ENCODE results near the gene ZDHHC5.

Gene ZDHHC5

GRCh38 chr11:57637626-57638004, 30.3 kb upstream of the ZDHHC5 start:
- Histone ChIP-seq H3K14ac (ENCODE audit: low read length in 2 of 2) (peak overlapping the region in 1 of 2 experiments; percentile 14), H3K4me1 (ENCODE audit: control insufficient read depth, insufficient read depth, low read depth, low read length) (peaks cover 19% of the 10 kb centered on the region), H3K79me1 (replicated peaks; ENCODE audit: low read length, poor library complexity, severe bottlenecking) (peaks cover 9% of the 10 kb centered on the region), H2AFZ (ENCODE audit: low read depth, low read length) (peak overlapping the region; percentile 33), H3K36me3 (ENCODE audit: control insufficient read depth in 1 of 2, insufficient read depth in 2 of 2, low read depth in 1 of 2, low read length in 2 of 2) (no peaks in the 10 kb centered on the region), H4K91ac (ENCODE audit: low read length) (peak overlapping the region; percentile 71), H3K4me3 (ENCODE audit: insufficient read depth in 1 of 2, low read depth in 1 of 2, low read length in 2 of 2) (peak overlapping the region; percentile 49 to 97), H3K4ac (ENCODE audit: low read depth in 1 of 2, low read length in 2 of 2) (peak overlapping the region; percentile 9 to 52), H2BK15ac (ENCODE audit: low read depth, poor library complexity, severe bottlenecking) (peak overlapping the region; percentile 60), H3K27ac (ENCODE audit: low read length, poor library complexity, severe bottlenecking) (peak overlapping the region; percentile 9), H3K27me3 (ENCODE audit: control insufficient read depth in 1 of 2, insufficient read depth in 1 of 2, low read length in 2 of 2) (peaks cover 16 to 17% of the 10 kb centered on the region in 2 experiments), H3K9ac (ENCODE audit: low read length) (peak overlapping the region; percentile 95), H3K9me3 (ENCODE audit: control insufficient read depth, low read length) (no peaks in the 10 kb centered on the region), H2BK12ac (ENCODE audit: low read length in 2 of 2) (peak overlapping the region; percentile 59 to 64), H2AK5ac (ENCODE audit: low read length, severe bottlenecking) (peak overlapping the region; percentile 33), H2BK5ac (ENCODE audit: low read depth, low read length, poor library complexity, severe bottlenecking) (peak overlapping the region; percentile 14), H3K4me2 (ENCODE audit: low read length, poor library complexity, severe bottlenecking) (peak overlapping the region; percentile 68), H3K23ac (ENCODE audit: low read length in 2 of 2) (no peak overlapping the region), H2BK120ac (ENCODE audit: low read depth, low read length) (peak overlapping the region; percentile 75), H4K8ac (ENCODE audit: low read length) (peak overlapping the region; percentile 81), H3K18ac (ENCODE audit: low read depth in 1 of 2, low read length in 2 of 2) (peak overlapping the region; percentile 30 to 78)
- peak; percentile 18 for DNase-seq
- WGBS = 25% methylated on average over 13 of the region's 18 CpGs

DNA sequence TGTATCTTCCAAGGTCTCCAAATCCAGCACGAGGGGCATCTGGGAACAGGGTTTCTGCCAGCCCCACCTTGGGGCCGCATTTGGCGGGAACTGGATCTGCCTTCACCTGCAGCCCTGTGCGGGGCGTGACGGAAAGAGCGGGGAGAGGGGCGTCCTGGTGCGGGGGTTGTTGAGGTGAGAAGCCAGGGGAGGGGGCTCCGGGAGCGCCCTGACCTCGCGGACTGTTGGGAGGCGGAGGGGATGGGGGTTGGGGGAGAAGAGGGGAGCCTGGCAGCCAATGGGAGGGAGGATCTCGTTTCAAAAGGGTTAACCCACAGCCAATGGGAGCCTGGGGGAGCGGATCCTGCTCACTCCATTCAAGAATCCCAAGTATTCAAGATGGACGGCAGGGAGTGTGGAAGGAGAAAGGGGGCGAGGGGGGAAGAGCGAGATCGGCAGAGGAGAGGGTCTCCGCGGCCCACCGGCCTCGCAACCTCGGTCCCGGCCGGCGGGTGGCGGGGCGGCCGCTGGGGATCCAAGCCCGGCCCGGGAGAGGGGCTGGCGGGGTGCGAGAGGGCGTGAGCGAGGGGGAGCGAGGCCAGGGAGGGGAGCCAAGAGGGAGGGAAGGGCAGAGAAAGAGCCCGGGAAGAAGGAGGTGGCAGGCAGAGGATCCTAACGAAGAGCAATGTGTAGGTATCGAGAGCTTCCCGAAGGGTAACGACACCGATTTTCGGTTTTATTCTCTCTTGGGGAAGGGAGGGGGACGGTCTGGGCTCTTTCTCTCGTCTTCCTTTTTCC, 29.7 kb upstream of the ZDHHC5 start:
- Histone ChIP-seq H3K27ac (ENCODE audit: low read length, poor library complexity, severe bottlenecking) (peak overlapping the region; percentile 92), H2BK15ac (ENCODE audit: low read depth, poor library complexity, severe bottlenecking) (peak overlapping the region; percentile 97), H3K14ac (ENCODE audit: low read length in 2 of 2) (peak overlapping the region; percentile 76 to 89), H2AFZ (ENCODE audit: low read depth, low read length) (peak overlapping the region; percentile 33), H3K4ac (ENCODE audit: low read depth in 1 of 2, low read length in 2 of 2) (peak overlapping the region; percentile 98 to 99), H2BK12ac (ENCODE audit: low read length in 2 of 2) (peak overlapping the region; percentile 59 to 76), H3K27me3 (ENCODE audit: control insufficient read depth in 1 of 2, insufficient read depth in 1 of 2, low read length in 2 of 2) (peaks cover 13 to 17% of the 10 kb centered on the region in 2 experiments), H3K9me3 (ENCODE audit: control insufficient read depth, low read length) (no peaks in the 10 kb centered on the region), H3K4me2 (ENCODE audit: low read length, poor library complexity, severe bottlenecking) (peak overlapping the region; percentile 68), H2BK120ac (ENCODE audit: low read depth, low read length) (peak overlapping the region; percentile 98), H2AK5ac (ENCODE audit: low read length, severe bottlenecking) (peak overlapping the region; percentile 88), H3K4me3 (ENCODE audit: insufficient read depth in 1 of 2, low read depth in 1 of 2, low read length in 2 of 2) (peak overlapping the region; percentile 82 to 97), H3K4me1 (ENCODE audit: control insufficient read depth, insufficient read depth, low read depth, low read length) (peaks cover 22% of the 10 kb centered on the region), H3K36me3 (ENCODE audit: control insufficient read depth in 1 of 2, insufficient read depth in 2 of 2, low read depth in 1 of 2, low read length in 2 of 2) (no peaks in the 10 kb centered on the region), H4K8ac (ENCODE audit: low read length) (peak overlapping the region; percentile 89), H3K18ac (ENCODE audit: low read depth in 1 of 2, low read length in 2 of 2) (peak overlapping the region; percentile 73 to 99), H3K79me1 (replicated peaks; ENCODE audit: low read length, poor library complexity, severe bottlenecking) (peaks cover 10% of the 10 kb centered on the region), H4K91ac (ENCODE audit: low read length) (peak overlapping the region; percentile 99), H2BK5ac (ENCODE audit: low read depth, low read length, poor library complexity, severe bottlenecking) (peak overlapping the region; percentile 98), H3K23ac (ENCODE audit: low read length in 2 of 2) (peak overlapping the region in 1 of 2 experiments; percentile 62), H3K9ac (ENCODE audit: low read length) (peak overlapping the region; percentile 95)
- under 1% methylated on average over 40 of the region's 47 CpGs for WGBS
- peak; percentile 90 for DNase-seq

- Histone ChIP-seq H2AK5ac (ENCODE audit: low read length, severe bottlenecking) (peak overlapping the region; percentile 88), H3K36me3 (ENCODE audit: control insufficient read depth in 1 of 2, insufficient read depth in 2 of 2, low read depth in 1 of 2, low read length in 2 of 2) (no peaks in the 10 kb centered on the region), H3K9ac (ENCODE audit: low read length) (peak overlapping the region; percentile 95), H2BK5ac (ENCODE audit: low read depth, low read length, poor library complexity, severe bottlenecking) (peak overlapping the region; percentile 98), H3K4me1 (ENCODE audit: control insufficient read depth, insufficient read depth, low read depth, low read length) (peaks cover 23% of the 10 kb centered on the region), H3K14ac (ENCODE audit: low read length in 2 of 2) (peak overlapping the region; percentile 9 to 72), H2BK15ac (ENCODE audit: low read depth, poor library complexity, severe bottlenecking) (peak overlapping the region; percentile 97), H3K27me3 (ENCODE audit: control insufficient read depth in 1 of 2, insufficient read depth in 1 of 2, low read length in 2 of 2) (peaks cover 6 to 12% of the 10 kb centered on the region in 2 experiments), H4K8ac (ENCODE audit: low read length) (peak overlapping the region; percentile 89), H3K27ac (ENCODE audit: low read length, poor library complexity, severe bottlenecking) (peak overlapping the region; percentile 92), H3K23ac (ENCODE audit: low read length in 2 of 2) (peak overlapping the region in 1 of 2 experiments; percentile 66), H3K4ac (ENCODE audit: low read depth in 1 of 2, low read length in 2 of 2) (peak overlapping the region; percentile 98 to 99), H3K9me3 (ENCODE audit: control insufficient read depth, low read length) (no peaks in the 10 kb centered on the region), H3K79me1 (replicated peaks; ENCODE audit: low read length, poor library complexity, severe bottlenecking) (peaks cover 12% of the 10 kb centered on the region), H2BK120ac (ENCODE audit: low read depth, low read length) (peak overlapping the region; percentile 98), H3K4me2 (ENCODE audit: low read length, poor library complexity, severe bottlenecking) (peak overlapping the region; percentile 52), H4K91ac (ENCODE audit: low read length) (peak overlapping the region; percentile 99), H2AFZ (ENCODE audit: low read depth, low read length) (no peak overlapping the region), H2BK12ac (ENCODE audit: low read length in 2 of 2) (peak overlapping the region; percentile 2 to 91), H3K4me3 (ENCODE audit: insufficient read depth in 1 of 2, low read depth in 1 of 2, low read length in 2 of 2) (peak overlapping the region; percentile 82 to 97), H3K18ac (ENCODE audit: low read depth in 1 of 2, low read length in 2 of 2) (peak overlapping the region; percentile 87 to 99)
- WGBS = 1% methylated on average over 15 of the region's 19 CpGs
- DNase-seq = no peak
These were observed 29.0 kb upstream of the ZDHHC5 start for GRCh38 chr11:57638811-57639320.
